Muscle layer of colon (tissue), 2 donors: ENCODE measurements around the gene HIGD1B.

Experiments used
- H3K27ac ChIP-seq: one replicate; pipeline ENCODE4 v1.7.0; 2013; ENCODE audit warnings: low read depth, mild to moderate bottlenecking, low read length, moderate library complexity
- H3K27me3 ChIP-seq, 2 donors: one replicate each; pipeline ENCODE4 v1.7.0; 2013; ENCODE audit warnings: low read length in 2 of 2, mild to moderate bottlenecking in 2 of 2; ENCODE audit not compliant: insufficient read depth in 2 of 2, control insufficient read depth in 1 of 2
- H3K36me3 ChIP-seq: one replicate; pipeline ENCODE4 v1.7.0; 2013; ENCODE audit warnings: mild to moderate bottlenecking, low read length; ENCODE audit not compliant: insufficient read depth
- H3K4me1 ChIP-seq: one replicate; pipeline ENCODE4 v1.7.0; 2013; ENCODE audit warnings: mild to moderate bottlenecking, low read length; ENCODE audit not compliant: insufficient read depth
- H3K4me3 ChIP-seq, 2 donors: one replicate each; pipeline ENCODE4 v1.7.0; 2013; ENCODE audit warnings: low read length in 2 of 2, low read depth in 1 of 2, mild to moderate bottlenecking in 1 of 2, moderate library complexity in 1 of 2
- H3K9ac ChIP-seq: one replicate; pipeline ENCODE4 v1.7.0; 2013; ENCODE audit warnings: low read length
- H3K9me3 ChIP-seq: one replicate; pipeline ENCODE4 v1.7.0; 2013; ENCODE audit warnings: mild to moderate bottlenecking, low read length
- donor health status: abdominal sarcoma.
- donor health status: Adenocarcinoma of cecum.

HIGD1B gene

DNA sequence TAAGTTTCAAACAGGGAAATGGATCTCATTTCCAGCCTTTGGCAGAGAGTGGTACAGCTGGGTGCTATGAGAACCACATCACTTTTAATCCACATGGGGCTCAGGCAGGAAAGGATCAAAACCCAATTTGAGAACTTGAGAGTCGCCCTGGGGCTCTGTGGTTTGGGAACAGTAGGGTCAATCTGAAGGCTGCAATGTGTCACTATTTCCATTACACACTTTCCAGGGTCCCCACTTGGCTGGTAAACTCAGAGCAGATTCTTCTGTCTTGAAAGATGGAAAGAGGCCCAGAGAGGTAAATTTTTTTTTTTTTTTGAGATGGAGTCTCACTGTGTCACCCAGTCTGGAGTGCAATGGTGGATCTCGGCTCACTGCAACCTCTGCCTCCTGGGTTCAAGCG, 6.7 kb upstream of the HIGD1B start:
- Histone ChIP-seq H3K36me3 (no peaks in the 10 kb centered on the region), H3K27ac (no peak overlapping the region), H3K9me3 (no peaks in the 10 kb centered on the region), H3K4me3 (no peak overlapping the region), H3K27me3 (no peaks in the 10 kb centered on the region), H3K9ac (no peak overlapping the region), H3K4me1 (peaks cover 21% of the 10 kb centered on the region)

DNA sequence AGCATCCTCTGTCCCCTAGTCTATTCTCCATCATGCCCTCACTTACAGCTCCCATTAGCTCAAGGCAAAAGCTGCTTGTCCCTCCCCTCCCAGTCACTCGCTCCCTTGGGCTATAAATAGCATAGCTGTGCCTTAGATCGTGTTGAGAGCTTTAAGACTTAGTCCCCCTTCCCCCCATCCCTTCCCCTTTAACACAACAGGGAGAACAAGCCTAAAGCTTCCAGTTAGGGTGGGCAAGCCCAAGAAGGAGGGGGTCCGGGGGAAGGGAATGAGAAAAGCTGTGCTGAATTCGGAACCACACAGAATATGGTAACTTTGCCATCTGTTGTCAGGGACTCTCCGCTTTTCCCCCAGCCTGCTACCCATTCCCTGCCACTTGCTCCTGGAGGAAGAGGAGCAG, 4.9 kb upstream of the HIGD1B start:
- H3K27me3 ChIP-seq, result no peaks in the 10 kb centered on the region
- H3K27ac ChIP-seq, result peak overlapping the region; percentile 30
- H3K36me3 ChIP-seq, result no peaks in the 10 kb centered on the region
- H3K4me1 ChIP-seq, result peaks cover 21% of the 10 kb centered on the region
- H3K9me3 ChIP-seq, result no peaks in the 10 kb centered on the region
- no peak overlapping the region for H3K9ac ChIP-seq
- no peak overlapping the region for H3K4me3 ChIP-seq

DNA sequence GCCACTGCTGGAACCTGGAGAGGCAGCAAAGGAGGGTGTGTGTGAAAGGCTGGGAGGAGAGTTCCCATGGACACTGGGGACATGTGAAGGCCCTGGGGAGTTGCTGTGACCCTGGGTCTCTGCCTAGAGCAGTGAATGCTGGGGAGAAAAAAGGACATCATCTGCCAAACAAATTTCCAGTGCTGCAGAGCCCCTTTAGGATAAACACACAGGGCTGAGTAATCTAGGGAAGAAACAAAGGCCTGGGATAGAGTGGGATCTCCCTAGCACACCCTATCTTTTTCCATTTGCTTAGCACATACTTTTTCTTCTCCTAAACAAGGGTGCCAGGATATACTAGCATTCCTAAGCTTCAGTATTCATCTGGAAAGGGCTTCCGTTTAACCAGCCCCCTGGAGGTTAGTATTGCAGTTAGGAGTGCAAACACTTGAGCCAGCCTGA, 3.3 kb upstream of the HIGD1B start:
- peak overlapping the region; percentile 41 for H3K27ac ChIP-seq
- no peaks in the 10 kb centered on the region for H3K36me3 ChIP-seq
- H3K4me3 ChIP-seq, result no peak overlapping the region
- H3K4me1 ChIP-seq, result peaks cover 21% of the 10 kb centered on the region
- no peaks in the 10 kb centered on the region for H3K9me3 ChIP-seq
- H3K27me3 ChIP-seq, result no peaks in the 10 kb centered on the region
- H3K9ac ChIP-seq, result no peak overlapping the region

DNA sequence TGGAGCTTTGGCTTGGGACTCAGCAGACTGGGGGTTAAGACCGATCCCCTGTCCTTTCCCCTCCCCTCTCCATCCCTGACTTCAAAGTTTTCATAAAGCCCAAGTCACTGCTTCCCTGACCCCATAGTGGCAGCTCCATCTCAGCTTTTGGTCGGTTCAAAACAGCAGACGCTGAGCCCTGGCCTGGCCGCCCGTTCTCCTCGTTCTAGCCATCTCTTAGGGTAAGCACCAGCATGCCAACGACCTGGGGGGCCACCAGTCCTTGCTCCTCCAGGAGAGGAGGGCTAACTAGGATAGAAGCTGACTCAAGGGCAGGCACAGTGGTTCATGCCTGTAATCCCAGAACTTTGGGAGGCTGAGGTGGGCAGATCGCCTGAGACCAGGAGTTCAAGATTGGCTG, 1.5 kb upstream of the HIGD1B start:
- Histone ChIP-seq H3K9me3 (no peaks in the 10 kb centered on the region), H3K27me3 (no peaks in the 10 kb centered on the region), H3K4me3 (no peak overlapping the region), H3K4me1 (peaks cover 21% of the 10 kb centered on the region), H3K9ac (no peak overlapping the region), H3K27ac (no peak overlapping the region), H3K36me3 (peaks cover 15% of the 10 kb centered on the region)

DNA sequence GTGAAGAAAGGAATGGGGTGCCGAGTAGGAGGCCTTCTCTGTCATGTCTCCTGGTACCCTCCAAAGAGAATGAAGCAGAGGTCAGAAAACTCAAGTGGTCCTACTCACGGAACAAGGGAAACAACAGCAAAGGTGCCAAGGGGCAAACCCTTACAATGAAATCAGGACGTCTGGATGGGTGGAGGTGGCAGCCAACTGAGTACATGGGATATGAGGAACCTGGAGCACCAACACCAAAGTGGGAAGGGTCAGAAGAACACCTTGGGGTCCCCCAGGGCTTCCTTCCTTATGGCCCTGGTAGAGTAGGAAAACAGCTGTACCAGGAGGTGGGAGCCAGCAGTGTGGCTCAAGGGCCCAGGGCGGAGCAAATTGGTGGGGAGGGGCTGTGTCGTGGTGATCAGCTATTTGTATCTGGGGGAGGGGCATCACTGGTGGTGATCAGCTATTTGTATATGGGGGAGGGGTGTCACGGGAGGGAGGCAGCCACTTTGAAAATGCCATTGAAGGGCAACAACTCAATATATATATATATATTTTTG, 643 bp downstream of the HIGD1B start:
- peaks cover 12% of the 10 kb centered on the region for H3K4me1 ChIP-seq
- H3K9ac ChIP-seq, result no peak overlapping the region
- H3K27me3 ChIP-seq, result no peaks in the 10 kb centered on the region
- no peak overlapping the region for H3K4me3 ChIP-seq
- H3K36me3 ChIP-seq, result peaks cover 32% of the 10 kb centered on the region
- no peaks in the 10 kb centered on the region for H3K9me3 ChIP-seq
- H3K27ac ChIP-seq, result no peak overlapping the region

DNA sequence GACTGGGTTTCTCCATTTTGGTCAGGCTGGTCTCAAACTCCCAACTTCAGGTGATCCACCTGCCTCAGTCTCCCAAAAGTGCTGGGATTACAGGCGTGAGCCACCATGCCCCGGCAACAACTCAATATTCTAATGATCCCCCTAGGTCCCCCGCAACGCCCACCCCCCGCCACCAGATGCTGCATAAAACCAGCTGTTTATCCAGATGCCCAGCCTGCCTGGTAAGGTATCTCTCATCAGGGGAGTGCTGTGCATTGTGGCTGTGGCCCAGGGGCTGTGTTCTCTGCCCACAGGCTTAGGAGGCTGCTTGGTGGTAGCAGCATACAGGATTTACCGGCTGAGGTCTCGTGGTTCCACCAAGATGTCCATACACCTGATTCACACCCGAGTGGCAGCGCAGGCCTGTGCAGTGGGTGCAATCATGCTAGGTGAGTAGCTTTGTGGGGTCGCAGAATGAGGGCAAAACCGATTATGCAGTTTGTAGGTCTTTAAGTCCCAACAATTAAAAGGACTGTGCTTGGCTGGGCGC, 1.3 kb downstream of the HIGD1B start:
- Histone ChIP-seq H3K36me3 (peaks cover 39% of the 10 kb centered on the region), H3K9me3 (no peaks in the 10 kb centered on the region), H3K4me3 (no peak overlapping the region), H3K27me3 (no peaks in the 10 kb centered on the region), H3K4me1 (peaks cover 8% of the 10 kb centered on the region), H3K9ac (no peak overlapping the region), H3K27ac (no peak overlapping the region)

DNA sequence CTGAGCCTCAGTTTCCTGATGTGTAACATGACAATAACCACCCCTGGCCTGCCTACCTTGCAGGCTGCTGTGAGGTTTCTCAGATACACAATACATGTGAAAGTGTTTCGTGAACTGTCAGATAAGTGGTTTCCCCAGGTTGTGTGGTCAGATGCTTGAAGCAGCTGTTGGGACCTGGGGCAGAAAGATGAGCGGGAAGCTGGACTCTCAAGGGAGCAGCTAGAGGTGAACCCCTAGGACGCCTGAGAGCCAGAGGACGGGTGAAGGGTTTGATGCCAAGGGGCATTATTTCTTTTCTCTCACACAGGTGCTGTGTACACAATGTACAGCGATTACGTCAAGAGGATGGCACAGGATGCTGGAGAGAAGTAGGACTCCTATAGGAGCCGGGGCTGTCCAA, 2.3 kb downstream of the HIGD1B start:
- Histone ChIP-seq H3K9me3 (no peaks in the 10 kb centered on the region), H3K9ac (no peak overlapping the region), H3K36me3 (peaks cover 49% of the 10 kb centered on the region), H3K27ac (no peak overlapping the region), H3K4me1 (no peaks in the 10 kb centered on the region), H3K27me3 (no peaks in the 10 kb centered on the region), H3K4me3 (no peak overlapping the region)

DNA sequence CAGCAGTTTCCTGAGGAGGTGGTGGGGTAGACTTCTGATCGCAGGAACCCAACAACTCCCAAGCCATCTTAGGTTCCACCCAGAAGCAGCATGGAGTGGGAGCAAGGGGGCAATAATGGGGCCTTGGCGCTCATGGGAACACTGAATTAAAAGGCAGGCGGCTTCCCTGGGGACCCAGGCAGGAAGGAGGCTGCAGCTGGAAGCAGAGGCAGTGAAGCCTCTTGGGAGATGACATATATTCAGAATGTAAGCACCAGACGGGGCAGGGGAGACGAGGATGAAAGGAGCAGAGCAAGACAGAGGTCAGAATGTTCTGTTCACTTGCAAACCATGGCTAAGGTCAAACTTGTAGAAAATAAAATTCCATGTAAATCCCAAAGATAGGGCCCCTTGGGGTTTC, 2.9 kb downstream of the HIGD1B start:
- Histone ChIP-seq H3K9me3 (no peaks in the 10 kb centered on the region), H3K4me3 (no peak overlapping the region), H3K9ac (no peak overlapping the region), H3K27ac (no peak overlapping the region), H3K27me3 (no peaks in the 10 kb centered on the region), H3K4me1 (no peaks in the 10 kb centered on the region), H3K36me3 (peaks cover 51% of the 10 kb centered on the region)

DNA sequence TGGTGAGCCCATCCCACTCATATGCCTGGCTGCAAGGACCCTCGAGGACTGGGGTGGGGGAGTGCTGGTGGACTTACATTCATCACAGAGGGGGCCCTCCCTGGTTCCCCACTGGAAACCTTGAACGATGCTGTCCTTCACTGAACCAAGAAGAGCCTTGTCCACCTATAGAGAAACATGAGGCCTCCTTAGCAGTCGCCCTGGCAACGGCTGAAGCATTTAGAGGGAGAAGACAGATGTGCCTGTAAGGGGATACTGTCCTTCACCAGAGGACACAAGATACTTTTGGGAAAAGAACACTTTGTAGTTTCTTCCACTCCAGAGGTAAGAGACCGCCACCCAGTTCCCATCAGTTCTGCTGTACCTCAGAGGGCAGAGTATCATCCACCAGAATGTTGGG, 6.5 kb downstream of the HIGD1B start:
- Histone ChIP-seq H3K36me3 (peaks cover 84% of the 10 kb centered on the region), H3K27me3 (no peaks in the 10 kb centered on the region), H3K27ac (no peak overlapping the region), H3K4me3 (no peak overlapping the region), H3K9ac (no peak overlapping the region), H3K4me1 (no peaks in the 10 kb centered on the region), H3K9me3 (no peaks in the 10 kb centered on the region)

DNA sequence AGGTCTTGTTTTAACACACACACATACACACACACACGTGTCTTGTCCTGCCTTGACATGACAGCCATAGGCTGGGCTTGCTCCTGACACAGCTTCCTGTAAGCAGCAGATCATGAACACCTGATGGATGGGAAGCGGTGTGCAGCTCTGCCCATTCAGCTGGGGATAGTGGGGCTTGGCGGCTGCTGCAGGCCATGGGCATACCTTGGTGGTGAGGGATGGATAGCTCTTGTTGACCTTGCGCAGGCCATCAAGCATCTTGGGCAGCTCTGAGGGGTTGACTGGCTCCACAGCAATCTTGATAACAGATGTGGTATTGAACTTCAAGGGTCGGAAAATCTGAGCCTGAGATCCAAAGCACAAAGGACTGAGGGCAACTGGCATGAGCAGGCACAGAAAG, 12.0 kb downstream of the HIGD1B start:
- H3K9ac ChIP-seq, result no peak overlapping the region
- no peak overlapping the region for H3K27ac ChIP-seq
- H3K27me3 ChIP-seq, result no peaks in the 10 kb centered on the region
- H3K4me1 ChIP-seq, result peaks cover 8% of the 10 kb centered on the region
- H3K4me3 ChIP-seq, result no peak overlapping the region
- peaks cover 85% of the 10 kb centered on the region for H3K36me3 ChIP-seq
- no peaks in the 10 kb centered on the region for H3K9me3 ChIP-seq

DNA sequence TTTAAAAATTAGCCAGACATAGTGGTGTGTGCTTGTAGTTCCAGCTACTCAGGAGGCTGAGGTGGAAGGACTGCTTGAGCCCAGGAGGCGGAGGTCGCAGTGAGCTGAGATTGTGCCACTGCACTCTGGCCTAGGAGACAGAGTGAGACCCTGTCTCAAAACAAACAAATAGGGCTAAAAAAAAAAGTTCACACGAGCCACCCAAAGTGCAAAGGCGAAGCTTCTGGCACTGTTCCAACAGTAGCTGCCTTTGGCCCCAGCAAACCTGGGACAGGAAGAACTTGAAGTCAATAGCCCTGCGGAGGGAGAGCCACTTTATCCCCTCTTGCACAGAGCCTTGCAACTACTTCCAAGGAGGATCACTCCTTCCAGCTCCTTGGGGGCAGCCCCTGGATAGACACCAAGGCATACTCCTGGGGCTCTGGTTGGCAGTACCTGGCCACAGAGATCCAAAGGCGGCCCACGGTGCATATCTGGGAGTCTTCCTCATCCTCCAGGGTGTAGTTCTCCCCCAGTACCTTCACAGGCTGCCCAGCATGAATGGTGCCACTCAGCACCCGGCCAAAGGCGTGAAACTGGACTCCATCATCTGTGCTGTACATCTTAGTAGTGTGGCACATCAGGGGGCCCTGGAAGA, 14.7 kb downstream of the HIGD1B start:
- H3K4me1 ChIP-seq, result peaks cover 26% of the 10 kb centered on the region
- no peaks in the 10 kb centered on the region for H3K9me3 ChIP-seq
- H3K27ac ChIP-seq, result no peak overlapping the region
- no peaks in the 10 kb centered on the region for H3K27me3 ChIP-seq
- H3K9ac ChIP-seq, result no peak overlapping the region
- H3K4me3 ChIP-seq, result no peak overlapping the region
- H3K36me3 ChIP-seq, result peaks cover 67% of the 10 kb centered on the region
